Measurements from ENCODE around the gene PRRG2.

PRRG2 gene

DNA sequence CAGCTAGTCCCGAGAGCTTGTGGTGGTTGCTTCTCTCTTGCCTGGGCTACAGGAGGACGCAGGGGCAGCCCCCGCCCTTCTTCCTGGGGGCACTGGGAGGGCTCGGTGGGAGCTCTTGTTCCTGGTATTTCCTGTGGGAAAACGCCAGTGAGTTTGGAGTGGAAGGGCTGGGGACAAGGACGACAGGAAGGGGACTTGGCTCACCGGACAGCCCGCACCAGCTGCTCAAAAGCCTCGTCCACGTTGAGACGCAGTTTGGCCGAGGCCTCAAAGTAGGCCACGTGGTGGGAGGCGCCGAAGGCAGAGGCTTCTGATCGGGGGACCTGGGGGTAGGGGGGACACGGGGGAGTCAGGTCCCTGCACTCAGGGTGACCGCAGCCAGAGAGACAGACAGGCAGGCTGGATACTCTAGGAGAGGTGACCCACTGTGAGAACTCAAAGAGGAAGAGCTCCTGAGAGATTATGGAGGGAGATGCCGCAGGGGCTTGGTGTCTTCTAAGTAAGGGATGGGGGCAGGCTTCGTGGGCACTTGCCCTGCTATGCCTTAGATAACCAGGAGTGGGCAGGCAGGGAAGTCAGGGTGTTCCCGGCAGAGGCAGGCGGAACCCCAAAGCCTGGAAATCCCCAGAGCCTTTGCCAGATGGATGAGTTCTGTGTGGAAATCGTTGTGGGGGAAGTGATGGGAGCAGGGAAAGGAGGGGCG is 54.6 kb downstream of the PRRG2 start:
- no peaks in the 10 kb centered on the region for H4K20me1 ChIP-seq (ENCODE audit: insufficient read depth, low read length, poor library complexity, severe bottlenecking)
- 0 out of 2 replicates have a peak, but pooled peaks cover 1% of the 10 kb centered on the region for H3F3A ChIP-seq (ENCODE audit: low read depth)
- no peaks in the 10 kb centered on the region for H3K9me3 ChIP-seq (ENCODE audit: insufficient read depth, low read depth, low read length)
- H3K9ac ChIP-seq (ENCODE audit: low read depth, low read length, poor library complexity, severe bottlenecking): no peak overlapping the region
- no peaks in the 10 kb centered on the region for H3K9me2 ChIP-seq (replicated peaks; ENCODE audit: low read depth, low read length)
- peaks cover 16% of the 10 kb centered on the region for H3K4me1 ChIP-seq (ENCODE audit: insufficient read depth, low read length, poor library complexity, severe bottlenecking)
- H3K36me3 ChIP-seq (ENCODE audit: insufficient read depth, low read length): no peaks in the 10 kb centered on the region
- no peaks in the 10 kb centered on the region for H3K27me3 ChIP-seq (ENCODE audit: insufficient read depth, low read length, poor library complexity, severe bottlenecking)
- H2AFZ ChIP-seq (ENCODE audit: low read length): no peak overlapping the region
- no peak overlapping the region for H3K4me2 ChIP-seq (ENCODE audit: low read depth, low read length, poor library complexity, severe bottlenecking)
- TF ChIP-seq EZH2phosphoT487 (IDR thresholded peaks at IDR 0.05; ENCODE audit: borderline replicate concordance): no peak
- TF ChIP-seq, protein P1, sequence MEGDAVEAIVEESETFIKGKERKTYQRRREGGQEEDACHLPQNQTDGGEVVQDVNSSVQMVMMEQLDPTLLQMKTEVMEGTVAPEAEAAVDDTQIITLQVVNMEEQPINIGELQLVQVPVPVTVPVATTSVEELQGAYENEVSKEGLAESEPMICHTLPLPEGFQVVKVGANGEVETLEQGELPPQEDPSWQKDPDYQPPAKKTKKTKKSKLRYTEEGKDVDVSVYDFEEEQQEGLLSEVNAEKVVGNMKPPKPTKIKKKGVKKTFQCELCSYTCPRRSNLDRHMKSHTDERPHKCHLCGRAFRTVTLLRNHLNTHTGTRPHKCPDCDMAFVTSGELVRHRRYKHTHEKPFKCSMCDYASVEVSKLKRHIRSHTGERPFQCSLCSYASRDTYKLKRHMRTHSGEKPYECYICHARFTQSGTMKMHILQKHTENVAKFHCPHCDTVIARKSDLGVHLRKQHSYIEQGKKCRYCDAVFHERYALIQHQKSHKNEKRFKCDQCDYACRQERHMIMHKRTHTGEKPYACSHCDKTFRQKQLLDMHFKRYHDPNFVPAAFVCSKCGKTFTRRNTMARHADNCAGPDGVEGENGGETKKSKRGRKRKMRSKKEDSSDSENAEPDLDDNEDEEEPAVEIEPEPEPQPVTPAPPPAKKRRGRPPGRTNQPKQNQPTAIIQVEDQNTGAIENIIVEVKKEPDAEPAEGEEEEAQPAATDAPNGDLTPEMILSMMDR (conservative IDR thresholded peaks at IDR 0.05; ENCODE audit: low read length): no peak
- H3K4me3 ChIP-seq (ENCODE audit: low read length, poor library complexity, severe bottlenecking): no peak overlapping the region
- H3K79me2 ChIP-seq (ENCODE audit: insufficient read depth, low read length): no peaks in the 10 kb centered on the region

DNA sequence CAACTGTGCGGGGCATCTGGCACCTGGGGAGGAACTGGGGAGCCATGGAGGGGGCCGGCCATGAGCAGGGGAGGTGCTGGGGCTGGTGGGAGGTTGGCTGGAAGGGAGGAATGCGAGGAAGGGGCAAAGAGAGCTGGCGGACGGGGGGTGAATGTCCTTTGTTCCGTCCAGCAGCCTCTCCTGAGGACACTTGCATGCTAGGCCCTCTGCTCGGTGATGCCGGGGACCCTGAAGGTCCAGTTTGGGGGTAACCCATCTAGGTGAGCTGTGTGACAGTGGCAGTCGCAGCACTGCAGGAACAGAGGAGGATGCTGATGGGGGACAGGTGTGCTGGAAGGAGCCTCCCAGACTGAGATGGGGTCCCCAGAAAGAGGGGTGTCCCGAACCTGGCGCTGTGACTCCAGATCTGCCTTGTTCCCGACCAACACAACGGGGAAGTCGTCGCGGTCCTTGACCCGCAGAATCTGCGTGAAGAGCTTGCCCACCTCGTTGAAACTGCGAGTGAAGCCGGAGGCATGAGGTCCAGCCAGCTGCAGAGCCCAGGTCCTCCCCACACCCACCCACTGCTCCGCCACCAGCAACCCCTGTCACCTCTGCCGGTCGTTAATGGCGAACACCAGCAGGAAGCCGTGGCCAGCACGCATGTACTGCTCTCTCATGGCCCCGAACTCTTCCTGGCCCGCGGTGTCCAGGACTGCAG is 55.3 kb downstream of the PRRG2 start:
- Histone ChIP-seq H2AFZ (ENCODE audit: low read length) (no peak overlapping the region), H3K4me1 (ENCODE audit: insufficient read depth, low read length, poor library complexity, severe bottlenecking) (peaks cover 16% of the 10 kb centered on the region), H3K27me3 (ENCODE audit: insufficient read depth, low read length, poor library complexity, severe bottlenecking) (no peaks in the 10 kb centered on the region), H3K4me3 (ENCODE audit: low read length, poor library complexity, severe bottlenecking) (no peak overlapping the region), H3K79me2 (ENCODE audit: insufficient read depth, low read length) (no peaks in the 10 kb centered on the region), H3K9ac (ENCODE audit: low read depth, low read length, poor library complexity, severe bottlenecking) (no peak overlapping the region), H3K36me3 (ENCODE audit: insufficient read depth, low read length) (no peaks in the 10 kb centered on the region), H3F3A (ENCODE audit: low read depth) (0 out of 2 replicates have a peak, but pooled peaks cover 3% of the 10 kb centered on the region), H3K4me2 (ENCODE audit: low read depth, low read length, poor library complexity, severe bottlenecking) (no peak overlapping the region), H3K9me3 (ENCODE audit: insufficient read depth, low read depth, low read length) (no peaks in the 10 kb centered on the region), H3K9me2 (replicated peaks; ENCODE audit: low read depth, low read length) (no peaks in the 10 kb centered on the region), H4K20me1 (ENCODE audit: insufficient read depth, low read length, poor library complexity, severe bottlenecking) (no peaks in the 10 kb centered on the region)
- TF ChIP-seq, protein P1 (conservative IDR thresholded peaks at IDR 0.05; ENCODE audit: low read length): no peak
- no peak for TF ChIP-seq EZH2phosphoT487 (IDR thresholded peaks at IDR 0.05; ENCODE audit: borderline replicate concordance)

DNA sequence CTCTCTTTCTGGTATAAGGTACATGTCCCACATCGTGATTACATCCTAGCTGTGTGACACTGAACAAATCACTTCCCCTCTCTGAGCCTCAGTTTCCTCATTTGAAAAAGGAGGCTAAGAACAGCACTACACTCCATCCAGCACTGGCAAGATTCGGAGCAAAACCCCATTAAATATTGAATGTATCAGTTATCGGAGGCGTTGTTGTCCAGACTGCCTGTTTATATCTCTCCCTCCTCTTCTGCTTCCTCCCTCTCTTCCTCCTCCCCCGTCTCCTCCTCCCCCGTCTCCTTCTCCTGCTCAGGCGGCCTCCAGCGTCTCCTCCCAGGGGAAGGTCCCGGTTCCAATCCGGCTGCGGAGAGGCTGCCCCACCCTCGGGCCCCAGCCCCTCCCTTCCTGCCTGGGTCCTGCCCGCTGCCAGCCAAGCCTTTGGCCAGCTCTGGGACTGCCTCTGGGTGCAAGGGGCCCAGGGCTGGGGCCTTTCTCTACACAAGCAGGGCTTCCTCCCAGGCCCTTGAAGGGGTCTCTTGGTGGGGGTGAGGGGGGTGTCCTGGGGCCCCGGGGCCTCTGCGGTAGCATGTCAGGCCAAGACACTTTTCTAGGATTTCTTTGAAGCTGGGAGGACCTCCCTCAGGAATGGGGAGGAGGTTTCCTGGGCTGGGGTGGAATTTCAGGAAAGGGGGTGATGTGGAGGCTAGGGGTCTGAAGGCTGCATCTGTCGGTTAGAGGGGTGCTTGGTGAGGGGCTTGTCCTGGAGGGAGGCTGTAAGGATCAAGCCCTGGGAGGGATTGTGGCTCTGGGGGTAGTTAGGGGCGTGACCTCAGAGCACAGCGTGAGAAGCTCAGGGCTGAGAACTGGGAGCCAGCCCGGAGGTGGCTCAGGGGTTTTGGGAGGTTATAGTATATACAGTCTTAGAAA is 57.0 kb downstream of the PRRG2 start:
- Histone ChIP-seq H3K4me2 (ENCODE audit: low read depth, low read length, poor library complexity, severe bottlenecking) (no peak overlapping the region), H4K20me1 (ENCODE audit: insufficient read depth, low read length, poor library complexity, severe bottlenecking) (peaks cover 8% of the 10 kb centered on the region)

More for the DNA sequence above, 57.0 kb downstream of the PRRG2 start:
- Histone ChIP-seq H3K9ac (ENCODE audit: low read depth, low read length, poor library complexity, severe bottlenecking) (no peak overlapping the region), H3F3A (ENCODE audit: low read depth) (0 out of 2 replicates have a peak, but pooled peaks cover 3% of the 10 kb centered on the region), H2AFZ (ENCODE audit: low read length) (no peak overlapping the region), H3K36me3 (ENCODE audit: insufficient read depth, low read length) (no peaks in the 10 kb centered on the region), H3K4me3 (ENCODE audit: low read length, poor library complexity, severe bottlenecking) (no peak overlapping the region), H3K27me3 (ENCODE audit: insufficient read depth, low read length, poor library complexity, severe bottlenecking) (no peaks in the 10 kb centered on the region), H3K79me2 (ENCODE audit: insufficient read depth, low read length) (peaks cover 9% of the 10 kb centered on the region), H3K9me3 (ENCODE audit: insufficient read depth, low read depth, low read length) (no peaks in the 10 kb centered on the region), H3K4me1 (ENCODE audit: insufficient read depth, low read length, poor library complexity, severe bottlenecking) (peaks cover 20% of the 10 kb centered on the region), H3K9me2 (replicated peaks; ENCODE audit: low read depth, low read length) (no peaks in the 10 kb centered on the region)
- no peak for TF ChIP-seq EZH2phosphoT487 (IDR thresholded peaks at IDR 0.05; ENCODE audit: borderline replicate concordance)
- TF ChIP-seq, protein P1 (conservative IDR thresholded peaks at IDR 0.05; ENCODE audit: low read length): no peak
